PC-9 (cell line): Measurements from ENCODE around the gene ZDHHC7.

Experiments
- CTCF ChIP-seq: fragments of 200-600 bp; sonication (generic); conservative IDR thresholded peaks from 2 replicates; pipeline ENCODE4 v1.6.1; 2017; ENCODE audit warnings: mixed run types, antibody characterized with exemption, mild to moderate bottlenecking, moderate library complexity
- EZH2 ChIP-seq: fragments of 200-600 bp; sonication (generic); IDR thresholded peaks from 2 replicates; pipeline ENCODE4 v1.8.0; 2017; ENCODE audit warnings: antibody characterized with exemption, low read depth

- TF ChIP-seq CTCF = no peak
- TF ChIP-seq EZH2 = no peak
These were observed 7.4 kb downstream of the ZDHHC7 start for GRCh38 chr16:85003725-85004586.
